SK-MEL-5 (cell line): ENCODE measurements around the gene CCDC148. TPM values are rescaled to one million over a fixed set of nuclear protein-coding genes. Genes with fewer than 3 reads are reported as not detected.

Source experiments
- DNase-seq: peaks from one replicate; pipeline ENCODE4 v3.0.0-alpha.2; 2016; ENCODE audit warnings: low read depth, low spot score
- in situ Hi-C: cut with HindIII; loops from 2 replicates; pipeline ENCODE4 v1.10.0; 2016; ENCODE audit warnings: low sequenced_read_pairs, high pct_unique_total_duplicates, low pct_unique_long_range_greater_than_20kb
- small RNA-seq, 2 experiments: library from RNA; depleted of rRNA; stranded (forward); fragments of <200 nt; gene quantifications; one replicate each; pipeline ENCODE3, GENCODE V24; 2014
- total RNA-seq: library from RNA; depleted of rRNA; stranded (reverse); fragments of >200 nt; shearing (Covaris generic); gene quantifications from 2 replicates; pipeline ENCODE4 v1.2.3, GENCODE V29; 2014; rRNA removed

The CCDC148 gene
- total RNA-seq, 1 experiment from 2014 or later = 0.13 TPM

DNA sequence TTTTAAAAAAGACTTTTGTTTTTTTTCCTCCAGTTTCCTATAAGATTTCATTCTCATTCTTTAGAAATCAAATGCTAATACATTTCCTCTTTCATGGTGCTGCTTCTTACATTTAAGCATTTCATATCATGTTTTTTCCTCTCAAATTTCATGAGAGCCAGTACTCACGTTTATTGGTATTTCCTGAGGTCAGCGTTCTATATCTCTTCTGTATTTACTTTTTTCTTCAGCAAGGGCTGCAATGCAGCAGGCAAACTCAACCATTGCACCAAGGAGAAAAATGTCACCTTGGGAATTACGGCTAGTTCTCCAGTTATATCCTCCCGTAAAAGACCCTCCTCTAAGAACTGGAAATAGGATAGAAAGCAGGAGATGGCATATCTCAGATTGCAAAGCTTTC is 322.5 kb downstream of the CCDC148 start:
- no peak for DNase-seq
- in situ Hi-C loops = no loop called here

DNA sequence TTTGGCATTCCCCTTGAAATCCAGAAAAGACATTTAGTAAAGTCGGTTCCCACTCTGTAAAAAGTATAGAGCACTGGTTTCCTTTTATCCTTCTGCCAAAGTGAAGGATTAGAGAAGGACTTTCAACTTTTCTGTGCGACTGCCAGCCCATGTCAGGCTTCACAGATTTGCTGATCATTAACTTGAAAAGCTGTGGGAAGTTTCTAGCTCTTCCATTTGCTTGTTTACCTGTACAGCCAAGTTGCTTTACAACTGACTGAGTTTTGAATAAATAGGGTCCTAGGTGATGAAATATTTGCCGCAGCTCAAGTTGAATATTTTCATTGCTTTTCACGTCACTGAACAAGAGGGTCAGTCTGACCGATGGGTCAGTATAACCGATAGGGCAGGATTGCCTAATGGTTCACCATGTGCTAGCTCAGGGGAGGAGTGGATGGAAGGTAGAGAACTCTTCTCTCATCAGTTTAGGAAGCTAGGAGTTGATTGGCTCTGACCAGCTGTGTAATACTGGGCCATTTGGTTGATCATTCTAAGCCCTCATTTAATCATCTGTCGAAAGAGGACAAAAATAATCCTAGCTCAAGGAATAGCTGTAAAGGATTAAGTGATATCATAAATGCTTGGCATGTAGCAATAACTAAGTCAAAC is 324.5 kb downstream of the CCDC148 start:
- DNase-seq = no peak
- in situ Hi-C loops = no loop called here

DNA sequence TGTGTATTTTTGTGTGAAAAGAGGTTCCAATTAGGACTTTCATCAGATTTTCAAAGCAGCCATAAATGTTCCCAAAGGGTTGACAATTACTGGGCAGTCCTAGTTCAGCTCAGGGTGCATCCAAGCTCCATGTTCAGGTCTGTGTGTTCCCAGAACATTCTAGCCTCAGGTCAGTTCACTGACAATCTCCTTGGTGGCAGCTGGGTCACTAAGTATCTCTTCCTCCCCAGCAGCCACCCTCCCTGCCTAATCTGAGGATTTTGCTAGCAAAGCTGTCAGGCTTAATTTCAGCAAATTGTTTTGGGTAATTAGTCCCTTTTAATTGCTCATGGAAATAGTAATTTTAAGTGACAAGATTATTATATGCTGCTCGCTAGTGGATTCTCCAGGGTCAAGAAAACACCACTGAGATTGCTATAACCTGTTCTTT is 325.1 kb downstream of the CCDC148 start:
- in situ Hi-C loops = no loop called here
- DNase-seq = no peak

DNA sequence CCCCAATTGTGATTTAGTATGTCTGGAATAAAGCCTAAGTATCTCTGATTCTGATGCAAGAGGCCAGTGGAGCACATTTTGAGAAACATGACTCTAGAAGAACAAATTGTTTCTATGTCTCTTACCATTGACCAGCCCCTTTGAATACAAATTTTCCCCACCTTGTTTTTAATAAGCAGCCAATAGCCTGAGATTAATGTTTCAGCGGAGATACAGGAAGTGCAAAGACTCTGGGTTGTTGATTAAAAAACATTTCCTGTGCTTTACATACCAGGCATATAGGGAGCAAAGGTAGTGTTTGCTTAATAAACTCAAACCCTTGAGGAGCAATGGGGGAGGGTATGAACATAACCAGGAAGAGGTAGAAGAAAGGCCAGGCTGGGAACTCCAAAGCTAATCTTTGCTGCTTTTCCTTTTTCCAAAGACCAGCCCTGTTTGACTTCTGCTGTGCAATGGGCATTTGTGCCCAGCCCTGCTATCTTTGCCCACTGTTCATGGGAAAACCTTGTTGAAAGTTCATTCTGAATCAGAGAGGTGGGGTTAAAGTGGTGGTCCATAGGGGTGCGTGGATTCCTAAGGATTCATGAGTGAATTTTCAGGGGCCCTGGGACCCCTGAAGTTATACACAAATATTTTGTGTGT is 325.6 kb downstream of the CCDC148 start:
- no peak for DNase-seq
- in situ Hi-C loops = no loop called here

DNA sequence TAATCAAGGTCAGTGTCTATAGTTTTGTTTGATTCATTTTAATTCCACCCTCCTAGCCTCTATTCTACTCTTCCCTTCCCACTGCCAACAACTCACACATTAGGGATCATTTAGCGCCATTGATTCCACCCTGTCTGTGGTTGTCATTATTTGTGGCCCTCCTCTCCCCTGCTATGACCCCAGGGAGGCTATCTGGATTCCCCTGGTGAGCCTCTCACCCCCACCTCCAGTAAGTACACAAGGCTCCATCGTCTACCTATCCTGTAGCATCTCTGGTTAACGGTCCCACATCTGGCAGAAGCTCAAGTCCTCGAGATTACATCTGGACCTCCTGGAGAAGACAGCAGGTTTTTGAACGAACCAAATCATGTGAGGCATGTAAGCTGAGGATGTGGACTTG is 327.5 kb downstream of the CCDC148 start:
- DNase-seq = no peak

DNA sequence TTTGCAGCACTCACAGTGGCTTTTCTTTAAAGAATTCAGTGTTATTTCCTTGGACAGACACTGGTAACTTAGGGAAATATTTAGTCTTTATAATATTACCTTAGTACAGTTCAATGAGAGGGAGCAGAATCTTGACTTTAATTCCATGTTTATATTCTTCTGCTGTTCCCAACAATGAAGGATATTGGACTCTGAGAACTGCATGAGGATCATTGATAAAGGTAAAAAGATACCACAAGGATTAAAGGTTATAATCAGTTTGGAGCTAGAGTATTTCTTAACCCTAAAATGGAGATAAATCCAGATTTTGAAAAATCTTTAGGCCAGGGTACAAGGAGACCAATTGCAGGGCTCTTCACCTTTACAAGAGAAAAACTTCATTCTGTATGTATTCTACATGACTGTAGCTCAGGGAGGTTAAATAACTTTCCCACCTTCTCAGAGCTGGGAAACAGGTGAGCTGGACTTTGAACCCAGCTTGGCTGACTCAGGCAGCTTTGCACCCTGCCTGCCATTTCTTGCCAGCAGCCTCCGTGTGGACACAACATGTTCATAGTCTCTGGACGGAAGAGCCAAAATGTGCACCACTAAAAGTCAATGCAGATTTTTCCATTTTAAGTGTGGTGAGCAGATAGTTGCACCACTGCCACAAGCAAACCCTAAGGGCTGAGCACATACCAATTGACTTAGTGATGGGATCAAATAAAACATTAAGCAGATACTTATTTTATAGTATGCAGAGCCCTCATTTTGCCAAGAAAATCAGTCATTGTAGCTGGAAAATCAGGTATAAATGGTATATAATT is 328.2 kb downstream of the CCDC148 start:
- in situ Hi-C loops = no loop called here
- no peak for DNase-seq

More for the DNA sequence above, 327.5 kb downstream of the CCDC148 start:
- in situ Hi-C loops = no loop called here

GRCh38 chr2:158127380-158127804 is 329.2 kb downstream of the CCDC148 start:
- in situ Hi-C loops = no loop called here
- no peak for DNase-seq

GRCh38 chr2:158125756-158126498 is 330.6 kb downstream of the CCDC148 start:
- in situ Hi-C loops = no loop called here
- DNase-seq = no peak

- no peak for DNase-seq
- in situ Hi-C loops = no loop called here
Measured at GRCh38 chr2:158124896-158125295, 331.7 kb downstream of the CCDC148 start.

Small RNAs within 50 kb of the gene (small RNA-seq; reads per million reads assigned to genes)
- 0 reads per million in 2 experiments for gene RN7SL393P

Other genes starting within 250 kb of the CCDC148 start
- gene PKP4, start 199 bp upstream of the CCDC148 start, total RNA-seq = 16.7 and 21.2 TPM in 2 replicates